BJ (cell line): ENCODE data around the gene INHBB. TPM values are rescaled to one million over a fixed set of nuclear protein-coding genes. Genes with fewer than 3 reads are reported as not detected.

ENCODE experiments used
- CTCF ChIA-PET: fragments of 350-600 bp; formaldehyde crosslinking; extraction: SDS; loops from one replicate; lab custom pipeline; 2021; ENCODE audit warnings: antibody characterized with exemption, inconsistent platforms; lab: Yijun Ruan, JAX
- POLR2A ChIA-PET: fragments of 300-600 bp; sonication (Branson Sonifier 250); formaldehyde crosslinking; extraction: SDS; loops from one replicate; lab custom pipeline; 2021; ENCODE audit warnings: antibody characterized with exemption; lab: Charles Lee
- DNase-seq: peaks from one replicate; pipeline ENCODE4 v3.0.0-alpha.2; 2011; ENCODE audit warnings: low read depth
- H3K27me3 ChIP-seq: 2 replicates; pipeline ENCODE4 v1.6.0; 2011; ENCODE audit warnings: low read length; ENCODE audit not compliant: control insufficient read depth, insufficient read depth
- H3K36me3 ChIP-seq: 2 replicates; pipeline ENCODE4 v1.5.1; 2011; ENCODE audit warnings: low read length; ENCODE audit not compliant: control insufficient read depth, insufficient read depth
- H3K4me3 ChIP-seq: 2 replicates; pipeline ENCODE4 v1.5.1; 2011; ENCODE audit warnings: low read depth, mild to moderate bottlenecking, control low read depth, low read length
- polyA plus RNA-seq: library from polyadenylated mRNA; depleted of rRNA; stranded (reverse); fragments of >200 nt; gene quantifications from 2 replicates; pipeline ENCODE4 v1.2.3, GENCODE V29; 2011
- TF ChIP-seq, protein P1 (sequence below): IDR thresholded peaks from 2 replicates; pipeline ENCODE4 v1.5.1; 2011; ENCODE audit warnings: low read depth, mild to moderate bottlenecking, control low read depth, inconsistent platforms, low read length, moderate library complexity; ENCODE audit not compliant: insufficient read depth

INHBB gene
- polyA plus RNA-seq, 1 experiment: 3.9 TPM

DNA sequence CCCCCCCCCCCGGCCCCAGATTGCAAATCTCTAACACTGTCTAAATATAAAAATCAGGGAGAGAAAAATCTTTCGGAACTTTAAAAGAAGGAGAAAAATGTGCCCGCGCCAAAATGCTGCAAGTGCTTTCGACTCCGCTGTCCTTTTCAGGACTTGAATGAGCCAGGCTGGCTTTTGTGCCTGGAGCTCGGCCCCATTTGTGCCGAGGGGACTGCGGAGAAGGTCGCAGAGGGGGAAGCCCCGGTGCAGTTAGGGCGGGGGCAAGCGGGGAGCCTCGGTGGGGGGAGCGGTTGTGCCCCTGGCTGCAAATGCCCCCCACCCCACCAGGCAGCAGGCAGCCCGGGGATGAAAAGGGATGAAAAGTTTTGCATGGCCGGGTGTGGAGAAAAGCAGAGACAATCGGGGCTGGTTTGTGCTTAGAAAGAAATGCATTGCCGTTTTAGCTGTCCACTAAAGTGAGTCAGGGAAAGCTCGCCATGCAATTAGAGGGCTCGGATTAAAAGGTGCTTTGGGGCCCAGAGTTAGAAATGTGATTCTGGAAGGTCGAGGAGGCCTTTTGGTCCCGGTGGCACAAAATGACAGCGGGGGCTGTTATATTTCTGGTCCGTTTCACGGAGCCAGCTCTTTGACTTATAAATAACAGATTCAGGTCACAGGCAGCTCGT, 1.6 kb downstream of the INHBB start:
- POLR2A ChIA-PET: interaction anchor here (0.5 to 1.0 kb wide), 2 partner anchors 303 to 331 kb away, joined by 3 read pairs; no protein-coding TSS in a partner anchor
- DNase-seq: no peak
- Histone ChIP-seq H3K36me3 (no peaks in the 10 kb centered on the region), H3K27me3 (peaks cover 22% of the 10 kb centered on the region), H3K4me3 (peak overlapping the region; percentile 43)
- TF ChIP-seq, protein P1, sequence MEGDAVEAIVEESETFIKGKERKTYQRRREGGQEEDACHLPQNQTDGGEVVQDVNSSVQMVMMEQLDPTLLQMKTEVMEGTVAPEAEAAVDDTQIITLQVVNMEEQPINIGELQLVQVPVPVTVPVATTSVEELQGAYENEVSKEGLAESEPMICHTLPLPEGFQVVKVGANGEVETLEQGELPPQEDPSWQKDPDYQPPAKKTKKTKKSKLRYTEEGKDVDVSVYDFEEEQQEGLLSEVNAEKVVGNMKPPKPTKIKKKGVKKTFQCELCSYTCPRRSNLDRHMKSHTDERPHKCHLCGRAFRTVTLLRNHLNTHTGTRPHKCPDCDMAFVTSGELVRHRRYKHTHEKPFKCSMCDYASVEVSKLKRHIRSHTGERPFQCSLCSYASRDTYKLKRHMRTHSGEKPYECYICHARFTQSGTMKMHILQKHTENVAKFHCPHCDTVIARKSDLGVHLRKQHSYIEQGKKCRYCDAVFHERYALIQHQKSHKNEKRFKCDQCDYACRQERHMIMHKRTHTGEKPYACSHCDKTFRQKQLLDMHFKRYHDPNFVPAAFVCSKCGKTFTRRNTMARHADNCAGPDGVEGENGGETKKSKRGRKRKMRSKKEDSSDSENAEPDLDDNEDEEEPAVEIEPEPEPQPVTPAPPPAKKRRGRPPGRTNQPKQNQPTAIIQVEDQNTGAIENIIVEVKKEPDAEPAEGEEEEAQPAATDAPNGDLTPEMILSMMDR: no peak
- CTCF ChIA-PET: interaction anchor here (0.8 to 2.3 kb wide), 6 partner anchors 12 to 335 kb away, joined by 3 to 10 read pairs (median 5); no protein-coding TSS in a partner anchor

DNA sequence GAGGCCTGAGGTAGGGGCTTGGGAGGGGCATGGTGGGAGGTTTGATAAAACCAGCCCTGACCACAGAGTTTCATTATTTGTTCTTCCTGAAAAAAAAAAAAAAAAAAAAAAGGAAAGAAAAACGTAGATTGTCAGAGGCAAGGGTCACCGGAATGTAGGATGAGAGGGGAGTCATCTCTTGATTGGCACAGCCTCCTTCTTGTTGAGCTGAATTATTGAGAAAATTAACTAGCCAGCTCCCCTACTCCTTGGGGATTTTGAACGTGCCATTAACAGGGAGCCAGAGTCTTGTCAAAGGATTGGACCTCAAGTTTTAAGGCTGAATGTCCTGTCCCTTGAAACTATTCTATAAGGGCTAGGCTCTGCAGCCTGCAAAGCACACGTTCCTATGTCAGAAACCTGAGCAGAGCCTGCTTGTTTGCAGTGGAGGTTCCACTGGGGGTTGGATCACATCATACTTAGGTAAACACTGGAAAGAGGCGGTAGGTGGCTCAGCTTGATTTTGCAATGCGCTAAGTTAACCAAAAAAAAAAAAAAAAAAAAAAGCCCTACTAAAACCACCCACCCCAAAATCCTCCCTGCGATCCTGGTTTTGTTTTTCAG, 2.3 kb downstream of the INHBB start:
- ChIA-PET CTCF (interaction anchor here (0.7 to 2.3 kb wide), 7 partner anchors 12 to 334 kb away, joined by 3 to 10 read pairs (median 4); no protein-coding TSS in a partner anchor), POLR2A (interaction anchor here (0.5 to 1.0 kb wide), 3 partner anchors 208 to 330 kb away, joined by 3 to 32 read pairs (median 3); no protein-coding TSS in a partner anchor)
- TF ChIP-seq, protein P1: no peak
- peaks cover 16% of the 10 kb centered on the region for H3K27me3 ChIP-seq
- no peak overlapping the region for H3K4me3 ChIP-seq
- H3K36me3 ChIP-seq: no peaks in the 10 kb centered on the region
- DNase-seq: no peak

DNA sequence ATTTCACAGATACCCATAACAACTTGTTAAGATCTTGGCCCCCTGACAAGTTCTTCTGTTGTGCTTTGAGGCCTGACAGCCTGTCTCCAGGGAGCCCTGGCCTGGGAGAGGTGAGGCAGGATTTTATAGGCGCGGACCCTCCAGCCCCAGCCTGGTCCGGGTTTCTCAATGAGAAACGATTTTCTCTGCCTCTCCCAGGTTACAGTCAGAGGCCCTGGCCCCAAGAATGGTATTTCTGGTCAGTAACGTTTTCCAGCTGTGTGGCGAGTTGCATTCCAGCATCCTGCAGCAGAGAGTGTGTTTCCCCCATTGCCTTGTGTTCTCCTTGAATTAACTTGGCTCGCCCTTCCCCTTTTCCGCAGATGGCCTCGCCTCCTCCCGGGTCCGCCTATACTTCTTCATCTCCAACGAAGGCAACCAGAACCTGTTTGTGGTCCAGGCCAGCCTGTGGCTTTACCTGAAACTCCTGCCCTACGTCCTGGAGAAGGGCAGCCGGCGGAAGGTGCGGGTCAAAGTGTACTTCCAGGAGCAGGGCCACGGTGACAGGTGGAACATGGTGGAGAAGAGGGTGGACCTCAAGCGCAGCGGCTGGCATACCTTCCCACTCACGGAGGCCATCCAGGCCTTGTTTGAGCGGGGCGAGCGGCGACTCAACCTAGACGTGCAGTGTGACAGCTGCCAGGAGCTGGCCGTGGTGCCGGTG, 3.0 kb downstream of the INHBB start:
- Histone ChIP-seq H3K4me3 (no peak overlapping the region), H3K27me3 (peaks cover 14% of the 10 kb centered on the region), H3K36me3 (no peaks in the 10 kb centered on the region)
- CTCF ChIA-PET: interaction anchor here (0.7 to 1.4 kb wide), 2 partner anchors 307 to 310 kb away, joined by 3 to 4 read pairs; no protein-coding TSS in a partner anchor
- POLR2A ChIA-PET: interaction anchor here (0.7 kb wide), 1 partner anchor 208 kb away, joined by 32 read pairs; no protein-coding TSS in a partner anchor
- DNase-seq: no peak
- TF ChIP-seq, protein P1: no peak

DNA sequence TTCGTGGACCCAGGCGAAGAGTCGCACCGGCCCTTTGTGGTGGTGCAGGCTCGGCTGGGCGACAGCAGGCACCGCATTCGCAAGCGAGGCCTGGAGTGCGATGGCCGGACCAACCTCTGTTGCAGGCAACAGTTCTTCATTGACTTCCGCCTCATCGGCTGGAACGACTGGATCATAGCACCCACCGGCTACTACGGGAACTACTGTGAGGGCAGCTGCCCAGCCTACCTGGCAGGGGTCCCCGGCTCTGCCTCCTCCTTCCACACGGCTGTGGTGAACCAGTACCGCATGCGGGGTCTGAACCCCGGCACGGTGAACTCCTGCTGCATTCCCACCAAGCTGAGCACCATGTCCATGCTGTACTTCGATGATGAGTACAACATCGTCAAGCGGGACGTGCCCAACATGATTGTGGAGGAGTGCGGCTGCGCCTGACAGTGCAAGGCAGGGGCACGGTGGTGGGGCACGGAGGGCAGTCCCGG, 3.5 kb downstream of the INHBB start:
- peaks cover 14% of the 10 kb centered on the region for H3K27me3 ChIP-seq
- ChIA-PET CTCF (interaction anchor here (1.0 to 1.4 kb wide), 2 partner anchors 13 to 310 kb away, joined by 3 to 4 read pairs; no protein-coding TSS in a partner anchor), POLR2A (no interaction called here)
- TF ChIP-seq, protein P1: no peak
- no peak overlapping the region for H3K4me3 ChIP-seq
- no peaks in the 10 kb centered on the region for H3K36me3 ChIP-seq
- DNase-seq: no peak

DNA sequence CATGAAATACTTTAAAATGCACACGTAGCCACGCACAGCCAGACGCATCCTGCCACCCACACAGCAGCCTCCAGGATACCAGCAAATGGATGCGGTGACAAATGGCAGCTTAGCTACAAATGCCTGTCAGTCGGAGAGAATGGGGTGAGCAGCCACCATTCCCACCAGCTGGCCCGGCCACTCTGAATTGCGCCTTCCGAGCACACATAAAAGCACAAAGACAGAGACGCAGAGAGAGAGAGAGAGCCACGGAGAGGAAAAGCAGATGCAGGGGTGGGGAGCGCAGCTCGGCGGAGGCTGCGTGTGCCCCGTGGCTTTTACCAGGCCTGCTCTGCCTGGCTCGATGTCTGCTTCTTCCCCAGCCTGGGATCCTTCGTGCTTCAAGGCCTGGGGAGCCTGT, 4.1 kb downstream of the INHBB start:
- Histone ChIP-seq H3K4me3 (no peak overlapping the region), H3K36me3 (no peaks in the 10 kb centered on the region), H3K27me3 (peaks cover 14% of the 10 kb centered on the region)
- no peak for DNase-seq
- ChIA-PET CTCF (interaction anchor here (1.0 to 1.4 kb wide), 2 partner anchors 14 to 309 kb away, joined by 3 to 4 read pairs; no protein-coding TSS in a partner anchor), POLR2A (no interaction called here)
- TF ChIP-seq, protein P1: no peak
